Mucosa of descending colon (tissue), 3 donors: ENCODE data around the gene ARHGEF10L. TPM values are rescaled to one million over a fixed set of nuclear protein-coding genes. Genes with fewer than 3 reads are reported as not detected.

Experiments
- ATAC-seq: fragments of 200-7000 bp; cut with Tn5 transposase; one replicate; pipeline ENCODE4 v1.9.1; 2020; ENCODE audit warnings: mild to moderate bottlenecking, moderate library complexity
- DNase-seq, 3 donors: peaks; one replicate each; pipeline ENCODE4 v3.0.0-alpha.2; 2020
- H3K36me3 ChIP-seq: fragments of 200-600 bp; one replicate; pipeline ENCODE4 v1.8.0; 2021; ENCODE audit warnings: low read depth, mild to moderate bottlenecking
- H3K4me1 ChIP-seq: fragments of 200-600 bp; one replicate; pipeline ENCODE4 v1.8.0; 2021; ENCODE audit warnings: low read depth, mild to moderate bottlenecking
- H3K4me3 ChIP-seq: fragments of 200-600 bp; one replicate; pipeline ENCODE4 v1.8.0; 2021; ENCODE audit warnings: mild to moderate bottlenecking
- H3K9me3 ChIP-seq: fragments of 200-600 bp; one replicate; pipeline ENCODE4 v1.8.0; 2021; ENCODE audit warnings: mild to moderate bottlenecking
- intact Hi-C, 2 donors: fragments of 100-400 bp; cut with DNase I in 1 of 2; cut with micrococcal nuclease in 1 of 2; formaldehyde crosslinking; loops; one replicate each; pipeline versions ENCODE4 v1.11.0 to v1.11.1; 2022; cut with DNase I, micrococcal nuclease
- total RNA-seq, 3 donors: library from RNA; stranded (reverse); fragmentation: NEBNext Ultra II Directional in 2 of 3; extraction: Animal tissue kit (Norgen Biotek cat#: 25700) in 2 of 3; gene quantifications; one replicate each; pipeline versions ENCODE4 v1.2.1 to v1.2.4, GENCODE V29; 2021 to 2023
- TF ChIP-seq, protein P1 (sequence below): fragments of 200-600 bp; IDR thresholded peaks from one replicate; pipeline ENCODE4 v1.8.0; 2022; ENCODE audit warnings: antibody characterized with exemption, mild to moderate bottlenecking
- donor health status: DM: no; HTN: no; CAD: no; lungs with moderate emphysema.
- donor health status: DM: no; HTN: no; CAD: no.
- donor health status: DM: no; HTN: yes; CAD: no.

The ARHGEF10L gene
- total RNA-seq, 3 donors from 2014 or later, result 87.6 to 146 (median 144) TPM

DNA sequence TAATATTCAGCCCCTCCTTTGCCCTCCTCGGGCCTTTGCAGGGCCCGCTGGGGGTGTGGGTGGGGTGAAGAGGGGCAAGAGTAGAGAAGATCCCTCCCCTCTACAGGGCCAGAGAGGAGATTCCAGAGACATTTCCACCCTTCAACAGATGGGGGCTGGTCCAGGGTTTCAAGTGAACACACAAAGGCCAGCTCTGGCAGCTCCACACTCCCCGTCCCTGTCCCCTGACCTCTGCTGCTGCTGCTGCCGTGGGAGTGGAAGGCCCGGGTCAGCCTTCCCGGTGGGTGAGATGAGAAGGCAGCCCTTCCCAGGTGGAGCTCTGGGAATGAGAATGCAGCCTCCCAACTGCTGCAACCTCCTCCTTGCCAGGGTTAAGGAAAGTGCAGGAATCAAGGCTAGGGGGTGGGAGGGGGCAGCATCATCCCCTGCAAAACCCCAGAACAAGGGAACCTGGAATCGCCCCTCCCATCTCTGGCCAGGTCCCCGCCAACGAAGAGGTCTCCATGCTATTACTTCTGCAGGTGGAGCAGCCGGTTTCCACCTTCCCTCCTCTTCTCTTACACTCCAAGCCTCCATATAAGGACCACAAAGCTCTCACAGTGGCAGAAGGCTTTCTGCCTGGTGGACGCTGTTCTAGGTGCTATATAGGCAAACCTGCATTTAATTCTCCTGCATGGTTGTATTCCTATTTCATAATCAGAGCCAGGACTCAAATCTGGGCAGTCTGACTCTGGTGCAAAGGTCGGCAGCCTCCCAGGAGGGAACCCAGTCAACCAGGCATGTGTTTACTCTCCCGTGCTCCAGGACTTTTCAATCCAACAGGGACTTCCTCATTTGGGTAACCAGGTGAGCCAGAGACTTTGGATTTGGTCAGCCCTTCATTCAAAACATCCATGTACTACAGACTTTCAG lies 22.9 kb upstream of the ARHGEF10L start:
- ATAC-seq (peak; percentile 69), DNase-seq (peak; percentile 83 to 88 (median 84))
- intact Hi-C loops, result no loop called here
- H3K4me3 ChIP-seq, result no peak overlapping the region
- H3K9me3 ChIP-seq, result no peaks in the 10 kb centered on the region
- H3K4me1 ChIP-seq, result peaks cover 32% of the 10 kb centered on the region
- no peaks in the 10 kb centered on the region for H3K36me3 ChIP-seq
- TF ChIP-seq, protein P1, sequence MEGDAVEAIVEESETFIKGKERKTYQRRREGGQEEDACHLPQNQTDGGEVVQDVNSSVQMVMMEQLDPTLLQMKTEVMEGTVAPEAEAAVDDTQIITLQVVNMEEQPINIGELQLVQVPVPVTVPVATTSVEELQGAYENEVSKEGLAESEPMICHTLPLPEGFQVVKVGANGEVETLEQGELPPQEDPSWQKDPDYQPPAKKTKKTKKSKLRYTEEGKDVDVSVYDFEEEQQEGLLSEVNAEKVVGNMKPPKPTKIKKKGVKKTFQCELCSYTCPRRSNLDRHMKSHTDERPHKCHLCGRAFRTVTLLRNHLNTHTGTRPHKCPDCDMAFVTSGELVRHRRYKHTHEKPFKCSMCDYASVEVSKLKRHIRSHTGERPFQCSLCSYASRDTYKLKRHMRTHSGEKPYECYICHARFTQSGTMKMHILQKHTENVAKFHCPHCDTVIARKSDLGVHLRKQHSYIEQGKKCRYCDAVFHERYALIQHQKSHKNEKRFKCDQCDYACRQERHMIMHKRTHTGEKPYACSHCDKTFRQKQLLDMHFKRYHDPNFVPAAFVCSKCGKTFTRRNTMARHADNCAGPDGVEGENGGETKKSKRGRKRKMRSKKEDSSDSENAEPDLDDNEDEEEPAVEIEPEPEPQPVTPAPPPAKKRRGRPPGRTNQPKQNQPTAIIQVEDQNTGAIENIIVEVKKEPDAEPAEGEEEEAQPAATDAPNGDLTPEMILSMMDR, result no peak

DNA sequence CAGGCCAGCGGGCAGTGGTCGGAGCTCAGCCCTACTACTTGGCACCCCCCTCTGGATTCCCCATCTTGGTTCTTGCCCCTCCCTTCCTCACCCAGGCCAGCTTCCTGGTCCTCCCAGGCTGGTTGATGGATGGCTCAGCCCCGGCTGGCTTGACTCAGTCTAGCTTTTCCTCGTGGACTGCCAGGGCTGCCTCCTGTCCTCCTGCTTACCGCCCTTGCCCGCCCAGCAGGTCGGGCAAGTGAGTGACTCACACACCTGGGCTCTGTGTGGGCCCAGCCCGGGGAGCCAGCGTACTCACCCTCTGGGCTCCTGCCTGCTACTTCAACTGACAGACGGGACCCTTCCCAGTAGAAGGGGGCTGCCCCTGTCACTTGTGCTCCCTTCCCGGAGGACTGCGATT lies 19.5 kb upstream of the ARHGEF10L start:
- TF ChIP-seq, protein P1, result no peak
- Histone ChIP-seq H3K36me3 (no peaks in the 10 kb centered on the region), H3K9me3 (no peaks in the 10 kb centered on the region), H3K4me3 (no peak overlapping the region), H3K4me1 (peaks cover 30% of the 10 kb centered on the region)
- ATAC-seq (peak; percentile 85), DNase-seq (peak; percentile 84 to 90 (median 88))
- intact Hi-C loops, result no loop called here

DNA sequence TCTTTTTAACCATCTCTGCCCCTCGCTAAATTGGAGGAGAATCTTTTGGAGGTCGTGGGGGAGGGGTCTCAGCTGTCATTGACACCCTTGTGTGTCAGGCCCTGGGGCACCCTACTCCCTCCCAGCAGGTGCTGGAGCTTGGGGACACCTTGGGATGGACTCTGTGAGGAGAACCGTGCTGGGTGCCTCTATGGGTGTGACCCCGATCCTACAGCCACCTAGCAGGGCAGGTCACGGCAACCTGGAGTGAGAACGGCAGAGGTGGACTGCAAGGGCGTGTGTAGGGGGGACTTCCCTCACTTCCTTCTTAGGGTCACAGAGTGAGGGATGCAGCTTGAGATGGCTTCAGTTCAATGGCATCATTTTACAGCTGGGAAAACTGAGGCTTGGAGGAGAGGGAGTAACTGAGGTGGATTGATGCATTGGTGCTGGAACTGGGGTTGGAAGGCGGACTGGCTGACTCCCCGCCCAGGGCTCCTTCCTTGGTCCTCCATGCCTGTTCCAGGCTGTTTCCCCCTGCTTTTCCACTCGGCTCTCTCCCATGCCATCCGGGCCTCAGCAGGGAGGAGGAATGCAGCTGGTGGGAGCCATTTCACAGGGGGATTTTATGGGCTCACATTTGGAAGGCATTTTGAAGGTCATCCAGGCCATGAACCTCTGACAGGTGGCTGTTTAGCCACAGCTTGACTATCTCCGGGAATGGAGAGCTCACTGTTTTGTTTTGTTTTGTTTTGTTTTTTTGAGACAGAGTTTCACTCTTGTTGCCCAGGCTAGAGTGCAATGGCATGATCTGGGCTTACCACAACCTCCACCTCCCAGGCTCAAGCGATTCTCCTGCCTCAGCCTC lies 18.8 kb upstream of the ARHGEF10L start:
- Histone ChIP-seq H3K9me3 (no peaks in the 10 kb centered on the region), H3K4me1 (peaks cover 30% of the 10 kb centered on the region), H3K4me3 (no peak overlapping the region), H3K36me3 (no peaks in the 10 kb centered on the region)
- intact Hi-C loops, result no loop called here
- DNase-seq, result peak in 1 of 3 donors; percentile 60
- TF ChIP-seq, protein P1, result no peak
- peak; percentile 46 for ATAC-seq

DNA sequence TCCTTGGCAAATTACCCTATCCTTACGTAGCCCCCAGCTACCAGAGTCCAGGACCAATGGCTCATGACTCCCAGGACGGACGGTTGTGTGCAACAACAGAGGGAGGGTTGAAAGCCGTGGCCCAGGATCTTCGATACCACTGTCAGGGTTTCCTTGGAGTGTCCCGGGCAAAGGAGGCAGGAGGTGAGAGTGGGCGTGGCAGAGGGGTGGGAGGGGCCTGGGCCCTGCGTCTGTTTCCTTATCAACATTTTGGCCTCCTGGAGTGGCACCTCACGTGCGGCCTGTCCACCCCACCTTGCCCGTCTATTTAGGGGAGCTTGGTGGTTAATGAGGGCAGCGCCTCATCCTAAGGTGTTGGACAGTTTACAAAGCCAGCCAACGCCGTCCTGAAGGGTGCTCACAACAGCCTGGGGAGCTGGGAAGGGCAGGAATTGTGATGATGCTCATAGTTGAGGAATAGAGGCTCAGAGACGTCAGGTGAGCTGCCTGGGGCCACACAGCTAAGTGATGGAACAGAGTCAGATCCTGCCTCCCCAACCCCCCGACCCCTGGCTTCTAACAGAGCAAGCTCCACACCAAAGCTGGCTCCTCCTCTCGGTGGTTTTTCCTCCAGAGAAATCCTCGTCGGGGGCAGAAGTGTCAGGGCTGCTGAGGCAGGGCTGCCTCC lies 17.4 kb upstream of the ARHGEF10L start:
- Histone ChIP-seq H3K4me1 (peaks cover 24% of the 10 kb centered on the region), H3K36me3 (no peaks in the 10 kb centered on the region), H3K9me3 (no peaks in the 10 kb centered on the region), H3K4me3 (no peak overlapping the region)
- ATAC-seq (peak; percentile 49), DNase-seq (peak; percentile 80 to 83 (median 82))
- intact Hi-C loops, result no loop called here
- TF ChIP-seq, protein P1, result no peak

DNA sequence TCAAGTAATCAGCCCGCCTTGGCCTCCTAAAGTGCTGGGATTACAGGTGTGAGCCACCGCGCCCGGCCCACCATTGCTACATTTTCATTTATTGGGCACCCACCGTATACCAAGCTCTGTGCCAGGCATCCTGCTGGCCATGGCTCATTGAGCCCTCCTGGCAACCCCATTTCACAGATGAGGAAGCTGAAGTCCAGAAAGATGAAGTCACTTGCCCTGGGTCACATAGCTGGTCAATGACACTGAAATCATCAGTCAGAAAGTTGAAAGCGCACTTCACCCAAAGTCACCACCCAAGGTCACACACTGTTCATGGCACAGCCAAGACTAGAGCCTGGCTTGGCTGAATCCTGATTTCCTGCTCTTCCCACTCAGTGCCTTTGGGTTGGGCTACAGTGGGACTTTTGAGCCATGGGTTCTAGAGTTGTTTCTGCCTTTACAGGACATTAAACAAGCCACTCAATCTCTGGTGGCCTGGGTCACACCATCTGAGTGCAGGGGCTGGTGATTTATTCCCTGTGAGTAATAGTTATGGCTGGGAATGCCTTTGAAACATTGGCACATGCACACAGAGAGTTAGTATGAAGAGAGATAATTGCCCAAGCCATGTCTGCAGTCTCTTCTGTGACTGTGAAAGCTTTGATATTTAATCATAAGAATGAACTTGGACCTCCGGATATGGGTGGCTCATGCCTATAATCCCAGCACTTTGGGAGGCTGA lies 16.0 kb upstream of the ARHGEF10L start:
- Histone ChIP-seq H3K4me1 (peaks cover 19% of the 10 kb centered on the region), H3K4me3 (no peak overlapping the region), H3K9me3 (no peaks in the 10 kb centered on the region), H3K36me3 (no peaks in the 10 kb centered on the region)
- TF ChIP-seq, protein P1, result no peak
- no peak for ATAC-seq
- intact Hi-C loops, result no loop called here
- no peak for DNase-seq
